B cell (primary cell): ENCODE data around the gene TCEA3. TPM values are rescaled to one million over a fixed set of nuclear protein-coding genes. Genes with fewer than 3 reads are reported as not detected.

ENCODE experiments used
- ATAC-seq: fragments of 200-7000 bp; cut with Tn5 transposase; one replicate; pipeline ENCODE4 v1.10.0; 2021; ENCODE audit warnings: low read depth, mild to moderate bottlenecking, moderate number of reproducible peaks, moderate library complexity
- CTCF ChIA-PET: fragments of 350-600 bp; sonication (Branson Sonifier 250); formaldehyde crosslinking; loops from one replicate; lab custom pipeline; 2021; ENCODE audit warnings: antibody characterized with exemption, inconsistent platforms; lab: Charles Lee
- POLR2A ChIA-PET: fragments of 350-600 bp; sonication (Branson Sonifier 250); formaldehyde crosslinking; loops from one replicate; lab custom pipeline; 2021; ENCODE audit warnings: antibody characterized with exemption; lab: Charles Lee
- DNase-seq: peaks from one replicate; pipeline ENCODE4 v3.0.0; 2013
- H2AFZ ChIP-seq: 2 replicates; pipeline ENCODE4 v1.6.1; 2012; ENCODE audit warnings: mild to moderate bottlenecking, low read depth, low read length; ENCODE audit not compliant: insufficient read depth, poor library complexity, severe bottlenecking
- H3K27ac ChIP-seq, 2 donors: 1 replicate in 1 of 2; 2 replicates in 1 of 2; pipeline ENCODE4 v1.5.1; 2012 to 2013; ENCODE audit warnings: low read length in 2 of 2, mild to moderate bottlenecking in 2 of 2, moderate library complexity in 1 of 2
- H3K27me3 ChIP-seq, 4 experiments: fragments of 200-600 bp in 1 of 4; sonication (generic) in 1 of 4; replicated peaks in 1 of 4; 1 replicate in 2 of 4; 2 replicates in 2 of 4; pipeline versions ENCODE4 v1.6.1 to v1.7.0; 2013 to 2016; ENCODE audit warnings: low read length in 3 of 4, mild to moderate bottlenecking in 2 of 4, mixed read lengths in 1 of 4, moderate library complexity in 1 of 4; ENCODE audit not compliant: insufficient read depth in 4 of 4, control insufficient read depth in 3 of 4; ENCODE audit errors: control extremely low read depth in 1 of 4
- H3K36me3 ChIP-seq, 2 experiments: replicated peaks in 1 of 2; 1 replicate in 1 of 2; 2 replicates in 1 of 2; pipeline versions ENCODE4 v1.6.1 to v1.7.1; 2013; ENCODE audit warnings: low read length in 1 of 2; ENCODE audit not compliant: insufficient read depth in 2 of 2, control insufficient read depth in 1 of 2; ENCODE audit errors: control extremely low read depth in 1 of 2, extremely low read depth in 1 of 2
- H3K4me1 ChIP-seq, 2 donors: fragments of 200-600 bp in 1 of 2; sonication (generic) in 1 of 2; 1 replicate in 1 of 2; 2 replicates in 1 of 2; pipeline versions ENCODE4 v1.5.1 to v1.6.1; 2013 to 2017; ENCODE audit warnings: low read length in 2 of 2; ENCODE audit not compliant: control insufficient read depth in 2 of 2, insufficient read depth in 2 of 2
- H3K4me2 ChIP-seq: replicated peaks from 2 replicates; pipeline ENCODE3; 2012; ENCODE audit warnings: mild to moderate bottlenecking, low read depth, low read length; ENCODE audit not compliant: poor library complexity, severe bottlenecking
- H3K4me3 ChIP-seq, 5 experiments: fragments of 200-600 bp in 1 of 5; sonication (generic) in 1 of 5; 1 replicate in 3 of 5; 2 replicates in 2 of 5; pipeline versions ENCODE4 v1.5.1 to v1.7.0; 2011 to 2016; ENCODE audit warnings: low read length in 4 of 5, mild to moderate bottlenecking in 4 of 5, low read depth in 2 of 5, control low read depth in 1 of 5, moderate library complexity in 1 of 5; ENCODE audit not compliant: insufficient read depth in 1 of 5; ENCODE audit errors: control extremely low read depth in 1 of 5, extremely low read depth in 1 of 5
- H3K79me2 ChIP-seq: fragments of 200-600 bp; sonication (generic); one replicate; pipeline ENCODE4 v1.6.0; 2016; ENCODE audit warnings: low read length; ENCODE audit not compliant: control insufficient read depth, insufficient read depth
- H3K9ac ChIP-seq: fragments of 200-600 bp; sonication (generic); 2 replicates; pipeline ENCODE4 v1.6.1; 2017; ENCODE audit warnings: mild to moderate bottlenecking, low read length, moderate library complexity
- H3K9me3 ChIP-seq, 3 donors: one replicate each; pipeline versions ENCODE4 v1.6.1 to v1.7.1; 2013; ENCODE audit warnings: low read length in 2 of 3; ENCODE audit not compliant: control insufficient read depth in 2 of 3, insufficient read depth in 1 of 3; ENCODE audit errors: control extremely low read depth in 1 of 3
- H4K20me1 ChIP-seq: 2 replicates; pipeline ENCODE4 v1.6.0; 2012; ENCODE audit warnings: mild to moderate bottlenecking, low read length; ENCODE audit not compliant: insufficient read depth, control insufficient read depth, poor library complexity, severe bottlenecking
- H3K27ac Mint-ChIP-seq: one replicate; pipeline ENCODE4 v1.8.0; 2021; ENCODE audit warnings: mixed read lengths
- H3K27me3 Mint-ChIP-seq: one replicate; pipeline ENCODE4 v1.8.0; 2021; ENCODE audit warnings: mixed read lengths
- H3K4me1 Mint-ChIP-seq: one replicate; pipeline ENCODE4 v1.8.0; 2021; ENCODE audit warnings: mixed read lengths
- H3K4me3 Mint-ChIP-seq: one replicate; pipeline ENCODE4 v1.8.0; 2021; ENCODE audit warnings: mixed read lengths
- H3K9me3 Mint-ChIP-seq: one replicate; pipeline ENCODE4 v1.8.0; 2022; ENCODE audit warnings: mixed read lengths; ENCODE audit not compliant: insufficient read depth
- CTCF ChIP-seq: fragments of 200-600 bp; IDR thresholded peaks from one replicate; pipeline ENCODE4 v1.8.0; 2022; ENCODE audit warnings: antibody characterized with exemption, mild to moderate bottlenecking
- EZH2 ChIP-seq: IDR thresholded peaks from 2 replicates; pipeline ENCODE4 v1.6.1; 2012; ENCODE audit warnings: borderline replicate concordance, low read depth, mild to moderate bottlenecking, moderate library complexity, low read length; ENCODE audit not compliant: insufficient read depth, poor library complexity, severe bottlenecking
- WGBS: methylation state at CpG from one replicate; pipeline ENCODE4 v1.1.5; 2013; ENCODE audit warnings: missing lambda C conversion rate; ENCODE audit not compliant: insufficient coverage; 5-methylcytosine and 5-hydroxymethylcytosine counted together
- intact Hi-C: fragments of 100-400 bp; cut with micrococcal nuclease; formaldehyde crosslinking; loops from one replicate; pipeline ENCODE4 v1.10.0; 2022
- polyA plus RNA-seq: library from polyadenylated mRNA; depleted of rRNA; stranded (reverse); fragments of >200 nt; gene quantifications from 2 replicates; pipeline ENCODE4 v1.2.3, GENCODE V29; 2012
- total RNA-seq, 2 donors: library from RNA; stranded (reverse); fragments of 120-200 nt in 1 of 2; gene quantifications; 1 replicate in 1 of 2; 2 replicates in 1 of 2; pipeline versions ENCODE4 v1.2.3 to v1.2.4, GENCODE V29; 2013 to 2022

Gene TCEA3
- total and polyA plus RNA-seq, 2 donors (not counting 1 experiment from before 2014, with no cell fraction given), result 0.22 TPM; not detected in 1

- H3K27me3 ChIP-seq, result peaks cover 0 to 5% (median 0%) of the 10 kb centered on the region in 4 experiments
- 80% methylated on average over 3 of the region's 5 CpGs for WGBS
- intact Hi-C loops, result no loop called here
- no peak for ATAC-seq
- no peak overlapping the region for H3K27ac ChIP-seq
- no peak overlapping the region for H3K9ac ChIP-seq
- Mint-ChIP-seq H3K27ac (no peak overlapping the region), H3K9me3 (no peaks in the 10 kb centered on the region), H3K4me3 (no peak overlapping the region), H3K27me3 (no peaks in the 10 kb centered on the region), H3K4me1 (peaks cover 8% of the 10 kb centered on the region)
- H3K4me1 ChIP-seq, result no peaks in the 10 kb centered on the region
- TF ChIP-seq CTCF, result no peak
- no peak for TF ChIP-seq EZH2
- CTCF ChIA-PET, result interaction anchor here (0.9 kb wide), 1 partner anchor 21 kb away, joined by 4 read pairs; no protein-coding TSS in a partner anchor
- no peaks in the 10 kb centered on the region for H3K36me3 ChIP-seq
- no peak overlapping the region for H3K4me3 ChIP-seq
- H2AFZ ChIP-seq, result no peak overlapping the region
- H4K20me1 ChIP-seq, result no peaks in the 10 kb centered on the region
- peaks cover 0 to 3% (median 0%) of the 10 kb centered on the region in 3 donors for H3K9me3 ChIP-seq
- no peak overlapping the region for H3K4me2 ChIP-seq
- H3K79me2 ChIP-seq, result no peaks in the 10 kb centered on the region
- POLR2A ChIA-PET, result no interaction called here
- DNase-seq, result no peak
Measured at GRCh38 chr1:23381233-23381885, 43.2 kb downstream of the TCEA3 start.

DNA sequence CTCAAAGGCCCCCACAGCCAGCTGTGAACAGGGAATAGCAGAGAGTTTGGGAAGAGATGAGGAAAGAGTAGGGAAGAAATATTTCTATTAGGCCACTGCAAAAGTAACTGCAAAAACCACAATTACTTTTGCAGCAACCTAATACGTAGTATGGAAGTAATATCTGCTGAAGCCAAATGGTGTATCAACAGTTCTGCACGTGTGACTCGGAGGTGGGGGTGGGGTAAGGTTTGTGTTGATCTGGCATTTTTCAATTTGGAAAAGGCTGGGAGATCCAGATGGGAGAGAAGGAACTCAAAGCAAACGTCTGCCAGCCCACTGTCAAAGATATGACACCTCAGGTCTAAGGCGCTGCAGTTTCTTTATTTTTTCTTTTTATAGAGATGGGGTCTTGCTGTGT is 43.8 kb downstream of the TCEA3 start:
- ChIA-PET POLR2A (no interaction called here), CTCF (no interaction called here)
- H2AFZ ChIP-seq, result no peak overlapping the region

More for the DNA sequence above, 43.8 kb downstream of the TCEA3 start:
- Histone ChIP-seq H3K4me2 (no peak overlapping the region), H3K36me3 (no peaks in the 10 kb centered on the region), H3K4me3 (no peak overlapping the region), H3K79me2 (no peaks in the 10 kb centered on the region), H3K4me1 (no peaks in the 10 kb centered on the region), H4K20me1 (no peaks in the 10 kb centered on the region), H3K9me3 (peaks cover 0 to 3% (median 0%) of the 10 kb centered on the region in 3 donors), H3K27me3 (peaks cover 0 to 4% (median 0%) of the 10 kb centered on the region in 4 experiments), H3K9ac (no peak overlapping the region), H3K27ac (no peak overlapping the region)
- Mint-ChIP-seq H3K27ac (no peak overlapping the region), H3K27me3 (no peaks in the 10 kb centered on the region), H3K4me3 (no peak overlapping the region), H3K9me3 (no peaks in the 10 kb centered on the region), H3K4me1 (peaks cover 8% of the 10 kb centered on the region)
- 68% methylated on average over 2 of the region's 5 CpGs for WGBS
- TF ChIP-seq EZH2 (no peak), CTCF (no peak)
- DNase-seq, result no peak
- ATAC-seq, result no peak
- intact Hi-C loops, result no loop called here
